GM23338 (cell line): ENCODE results near the gene SMOC2.

Experiments used
- CREB1 ChIP-seq: fragments of 250-450 bp; sonication (Bioruptor Pico); IDR thresholded peaks from 2 replicates; pipeline ENCODE4 v1.5.0; 2020; ENCODE audit warnings: low read depth, mild to moderate bottlenecking, moderate library complexity
- CTCF ChIP-seq, 2 experiments: fragments of 200-600 bp in 1 of 2; sonication (generic) in 1 of 2; conservative IDR thresholded peaks; 2 replicates each; pipeline versions ENCODE4 v1.5.1 to v1.6.1; 2016 to 2017; ENCODE audit warnings: antibody characterized with exemption in 2 of 2, low read depth in 2 of 2, mild to moderate bottlenecking in 2 of 2, moderate library complexity in 1 of 2
- EZH2 ChIP-seq: fragments of 200-600 bp; sonication (generic); IDR thresholded peaks from one replicate; pipeline ENCODE4 v1.8.0; 2017; ENCODE audit warnings: antibody characterized with exemption, mild to moderate bottlenecking, low read depth; ENCODE audit not compliant: unreplicated experiment
- EZH2phosphoT487 ChIP-seq: fragments of 200-600 bp; sonication (generic); IDR thresholded peaks from one replicate; pipeline ENCODE4 v1.8.1; 2018; ENCODE audit warnings: antibody characterized with exemption; ENCODE audit not compliant: unreplicated experiment
- POLR2AphosphoS5 ChIP-seq: IDR thresholded peaks from 2 replicates; pipeline ENCODE4 v1.6.1; 2016; ENCODE audit warnings: antibody characterized with exemption, low read depth
- STAT1 ChIP-seq: IDR thresholded peaks from one replicate; pipeline ENCODE4 v1.6.1; 2016; ENCODE audit warnings: antibody characterized with exemption; ENCODE audit not compliant: unreplicated experiment
- TF ChIP-seq, protein P1 (sequence below): IDR thresholded peaks from one replicate; pipeline ENCODE4 v1.6.1; 2018; ENCODE audit warnings: antibody characterized with exemption; ENCODE audit not compliant: unreplicated experiment

GRCh38 chr6:168686831-168687730 lies 246.1 kb downstream of the SMOC2 start:
- TF ChIP-seq CTCF (conservative IDR thresholded peaks at IDR 0.05; ENCODE audit: low read depth in 2 of 2), result no peak
- TF ChIP-seq, protein P1, sequence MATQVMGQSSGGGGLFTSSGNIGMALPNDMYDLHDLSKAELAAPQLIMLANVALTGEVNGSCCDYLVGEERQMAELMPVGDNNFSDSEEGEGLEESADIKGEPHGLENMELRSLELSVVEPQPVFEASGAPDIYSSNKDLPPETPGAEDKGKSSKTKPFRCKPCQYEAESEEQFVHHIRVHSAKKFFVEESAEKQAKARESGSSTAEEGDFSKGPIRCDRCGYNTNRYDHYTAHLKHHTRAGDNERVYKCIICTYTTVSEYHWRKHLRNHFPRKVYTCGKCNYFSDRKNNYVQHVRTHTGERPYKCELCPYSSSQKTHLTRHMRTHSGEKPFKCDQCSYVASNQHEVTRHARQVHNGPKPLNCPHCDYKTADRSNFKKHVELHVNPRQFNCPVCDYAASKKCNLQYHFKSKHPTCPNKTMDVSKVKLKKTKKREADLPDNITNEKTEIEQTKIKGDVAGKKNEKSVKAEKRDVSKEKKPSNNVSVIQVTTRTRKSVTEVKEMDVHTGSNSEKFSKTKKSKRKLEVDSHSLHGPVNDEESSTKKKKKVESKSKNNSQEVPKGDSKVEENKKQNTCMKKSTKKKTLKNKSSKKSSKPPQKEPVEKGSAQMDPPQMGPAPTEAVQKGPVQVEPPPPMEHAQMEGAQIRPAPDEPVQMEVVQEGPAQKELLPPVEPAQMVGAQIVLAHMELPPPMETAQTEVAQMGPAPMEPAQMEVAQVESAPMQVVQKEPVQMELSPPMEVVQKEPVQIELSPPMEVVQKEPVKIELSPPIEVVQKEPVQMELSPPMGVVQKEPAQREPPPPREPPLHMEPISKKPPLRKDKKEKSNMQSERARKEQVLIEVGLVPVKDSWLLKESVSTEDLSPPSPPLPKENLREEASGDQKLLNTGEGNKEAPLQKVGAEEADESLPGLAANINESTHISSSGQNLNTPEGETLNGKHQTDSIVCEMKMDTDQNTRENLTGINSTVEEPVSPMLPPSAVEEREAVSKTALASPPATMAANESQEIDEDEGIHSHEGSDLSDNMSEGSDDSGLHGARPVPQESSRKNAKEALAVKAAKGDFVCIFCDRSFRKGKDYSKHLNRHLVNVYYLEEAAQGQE, result no peak
- TF ChIP-seq EZH2, result no peak
- TF ChIP-seq CREB1 (CRISPR knock-in tag), result no peak
- TF ChIP-seq EZH2phosphoT487, result no peak
- no peak for TF ChIP-seq POLR2AphosphoS5
- TF ChIP-seq STAT1, result no peak
